Esophagus muscularis mucosa (tissue), 4 donors: ENCODE measurements around the gene GRK1. TPM values are rescaled to one million over a fixed set of nuclear protein-coding genes. Genes with fewer than 3 reads are reported as not detected.

Experiments used
- DNase-seq: peaks from one replicate; pipeline ENCODE4 v3.0.0-alpha.2; 2017; ENCODE audit errors: extremely low spot score
- H3K27ac ChIP-seq, 4 donors: fragments of 200-600 bp; sonication (generic); replicated peaks in 1 of 4; 1 replicate in 3 of 4; 2 replicates in 1 of 4; pipeline ENCODE4 v1.5.1; 2016 to 2019; ENCODE audit warnings: mild to moderate bottlenecking in 1 of 4
- H3K27me3 ChIP-seq, 4 donors: fragments of 200-600 bp; sonication (generic); one replicate each; pipeline versions ENCODE4 v1.5.1 to v1.6.0; 2016 to 2019
- H3K36me3 ChIP-seq, 4 donors: fragments of 200-600 bp; sonication (generic); one replicate each; pipeline ENCODE4 v1.5.1; 2016 to 2019
- H3K4me1 ChIP-seq, 4 donors: fragments of 200-600 bp; sonication (generic); one replicate each; pipeline ENCODE4 v1.5.1; 2016 to 2019
- H3K4me3 ChIP-seq, 4 donors: fragments of 200-600 bp; sonication (generic); 1 replicate in 2 of 4; 2 replicates in 2 of 4; pipeline ENCODE4 v1.5.1; 2016 to 2019; ENCODE audit warnings: mild to moderate bottlenecking in 4 of 4, moderate library complexity in 1 of 4
- H3K9me3 ChIP-seq, 4 donors: fragments of 200-600 bp; sonication (generic); 1 replicate in 3 of 4; 2 replicates in 1 of 4; pipeline ENCODE4 v1.5.1; 2016 to 2019
- EP300 ChIP-seq: sonication (generic); formaldehyde crosslinking; IDR thresholded peaks from one replicate; pipeline ENCODE4 v1.6.1; 2017; ENCODE audit warnings: antibody characterized with exemption
- POLR2A ChIP-seq: fragments of 450-650 bp; IDR thresholded peaks from one replicate; pipeline ENCODE4 v1.6.1; 2017; ENCODE audit warnings: antibody characterized with exemption, moderate library complexity, mild to moderate bottlenecking, low read depth
- POLR2AphosphoS5 ChIP-seq, 2 donors: sonication (generic); formaldehyde crosslinking; IDR thresholded peaks; one replicate each; pipeline ENCODE4 v1.6.1; 2017; ENCODE audit warnings: antibody characterized with exemption in 2 of 2
- WGBS: methylation state at CpG from one replicate; pipeline ENCODE4 v1.1.5; 2018; 5-methylcytosine and 5-hydroxymethylcytosine counted together
- intact Hi-C: fragments of 100-400 bp; cut with DNase I; formaldehyde crosslinking; loops from one replicate; pipeline ENCODE4 v1.15.1; 2023
- total RNA-seq, 4 donors: library from RNA; depleted of rRNA; stranded (reverse); fragments of >200 nt; gene quantifications; one replicate each; pipeline versions ENCODE4 v1.1.0 to v1.2.1, GENCODE V29; 2016
- TF ChIP-seq, protein P1 (sequence below), 3 experiments: fragments of 200-600 bp in 2 of 3; fragments of 450-650 bp in 1 of 3; sonication (generic) in 2 of 3; IDR thresholded peaks; one replicate each; pipeline ENCODE4 v1.5.1; 2017 to 2019; ENCODE audit warnings: antibody characterized with exemption in 3 of 3, mild to moderate bottlenecking in 2 of 3, moderate library complexity in 1 of 3

Gene GRK1
- under 1 TPM in 1 of 4 donors, not detected in 3; under 0.01 TPM for total RNA-seq

DNA sequence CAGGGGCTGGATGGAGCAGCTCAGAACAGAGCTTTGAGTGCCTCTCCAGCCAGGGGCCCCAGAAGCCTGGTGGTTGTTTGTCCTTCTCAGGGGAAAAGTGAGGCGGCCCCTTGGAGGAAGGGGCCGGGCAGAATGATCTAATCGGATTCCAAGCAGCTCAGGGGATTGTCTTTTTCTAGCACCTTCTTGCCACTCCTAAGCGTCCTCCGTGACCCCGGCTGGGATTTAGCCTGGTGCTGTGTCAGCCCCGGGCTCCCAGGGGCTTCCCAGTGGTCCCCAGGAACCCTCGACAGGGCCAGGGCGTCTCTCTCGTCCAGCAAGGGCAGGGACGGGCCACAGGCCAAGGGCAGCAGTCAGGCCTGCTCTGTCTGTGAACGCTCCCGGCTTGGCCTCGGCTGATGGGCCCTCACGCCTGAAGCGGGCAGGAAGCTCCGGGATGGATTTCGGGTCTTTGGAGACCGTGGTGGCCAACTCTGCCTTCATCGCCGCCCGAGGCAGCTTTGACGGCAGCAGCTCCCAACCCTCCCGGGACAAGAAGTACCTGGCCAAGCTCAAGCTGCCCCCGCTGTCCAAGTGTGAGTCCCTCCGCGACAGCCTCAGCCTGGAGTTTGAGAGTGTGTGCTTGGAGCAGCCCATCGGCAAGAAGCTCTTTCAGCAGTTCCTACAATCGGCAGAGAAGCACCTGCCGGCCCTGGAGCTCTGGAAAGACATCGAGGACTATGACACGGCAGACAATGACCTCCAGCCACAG is at the start of gene GRK1:
TSS of gene GRK1 (plus strand) at position 269 of the 751 bp plus-strand sequence. CDS start at position 437, 168 bp downstream.
- WGBS, result 77% methylated on average over 12 of the region's 32 CpGs
- intact Hi-C loops, result no loop called here
- no peak for DNase-seq
- no peak for TF ChIP-seq POLR2A
- TF ChIP-seq, protein P1, sequence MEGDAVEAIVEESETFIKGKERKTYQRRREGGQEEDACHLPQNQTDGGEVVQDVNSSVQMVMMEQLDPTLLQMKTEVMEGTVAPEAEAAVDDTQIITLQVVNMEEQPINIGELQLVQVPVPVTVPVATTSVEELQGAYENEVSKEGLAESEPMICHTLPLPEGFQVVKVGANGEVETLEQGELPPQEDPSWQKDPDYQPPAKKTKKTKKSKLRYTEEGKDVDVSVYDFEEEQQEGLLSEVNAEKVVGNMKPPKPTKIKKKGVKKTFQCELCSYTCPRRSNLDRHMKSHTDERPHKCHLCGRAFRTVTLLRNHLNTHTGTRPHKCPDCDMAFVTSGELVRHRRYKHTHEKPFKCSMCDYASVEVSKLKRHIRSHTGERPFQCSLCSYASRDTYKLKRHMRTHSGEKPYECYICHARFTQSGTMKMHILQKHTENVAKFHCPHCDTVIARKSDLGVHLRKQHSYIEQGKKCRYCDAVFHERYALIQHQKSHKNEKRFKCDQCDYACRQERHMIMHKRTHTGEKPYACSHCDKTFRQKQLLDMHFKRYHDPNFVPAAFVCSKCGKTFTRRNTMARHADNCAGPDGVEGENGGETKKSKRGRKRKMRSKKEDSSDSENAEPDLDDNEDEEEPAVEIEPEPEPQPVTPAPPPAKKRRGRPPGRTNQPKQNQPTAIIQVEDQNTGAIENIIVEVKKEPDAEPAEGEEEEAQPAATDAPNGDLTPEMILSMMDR (IDR thresholded peaks at IDR 0.05), result no peak
- TF ChIP-seq POLR2AphosphoS5 (IDR thresholded peaks at IDR 0.05), result no peak
- TF ChIP-seq EP300, result no peak
- Histone ChIP-seq H3K4me3 (no peak within 1 kb of the TSS), H3K36me3 (no peaks in the 10 kb centered on the region), H3K27ac (no peak within 1 kb of the TSS), H3K4me1 (no peaks in the 10 kb centered on the region), H3K27me3 (no peaks in the 10 kb centered on the region), H3K9me3 (peaks cover 0 to under 1% (median 0%) of the 10 kb centered on the region in 4 donors)

DNA sequence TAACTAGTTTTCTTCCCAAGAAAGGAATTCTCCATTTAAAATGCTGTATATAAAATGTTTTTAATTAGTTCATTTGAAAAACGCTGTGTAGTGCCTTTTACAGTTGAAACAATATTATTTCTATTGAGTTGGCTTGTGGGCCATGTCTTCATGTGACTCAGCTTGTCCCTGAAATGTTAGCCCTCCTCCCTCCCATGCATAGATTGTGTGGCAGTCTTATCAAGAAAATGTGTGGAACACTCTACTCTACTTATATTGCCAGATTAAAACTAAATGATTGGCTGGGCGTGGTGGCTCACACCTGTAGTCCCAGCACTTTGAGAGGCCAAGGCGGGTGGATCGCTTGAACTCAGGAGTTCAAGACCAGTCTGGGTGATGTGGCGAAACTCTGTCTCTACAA is 49.1 kb upstream of the GRK1 start:
- no peak for DNase-seq
- 96% methylated on average over 5 of the region's 5 CpGs for WGBS
- Histone ChIP-seq H3K4me1 (peaks cover 0 to 7% (median 0%) of the 10 kb centered on the region in 4 donors), H3K36me3 (peaks cover 0 to 17% (median 13%) of the 10 kb centered on the region in 4 donors), H3K9me3 (no peaks in the 10 kb centered on the region), H3K27me3 (no peaks in the 10 kb centered on the region), H3K27ac (no peak overlapping the region), H3K4me3 (no peak overlapping the region)
- TF ChIP-seq, protein P1 (IDR thresholded peaks at IDR 0.05), result no peak
- TF ChIP-seq POLR2AphosphoS5 (IDR thresholded peaks at IDR 0.05) (no peak), POLR2A (no peak), EP300 (no peak)
- intact Hi-C loops, result no loop called here

DNA sequence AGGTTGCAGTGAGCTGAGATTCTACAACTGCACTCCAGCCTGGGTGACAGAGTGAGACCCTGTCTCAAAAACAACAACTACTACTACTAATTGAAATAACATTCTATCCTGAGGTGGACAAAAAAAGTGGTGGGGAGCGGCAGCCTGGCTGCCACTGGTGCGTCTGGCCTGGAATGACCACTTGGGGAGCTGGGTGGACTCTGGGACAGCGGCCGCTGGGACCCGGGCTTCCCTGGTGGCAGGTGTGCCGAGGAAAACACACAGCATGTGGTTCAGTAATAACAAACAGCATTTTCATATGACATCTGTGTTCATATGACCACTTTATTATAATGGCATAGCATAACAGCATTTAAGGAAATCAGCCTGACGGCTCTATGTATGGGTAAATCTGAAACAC is 48.6 kb upstream of the GRK1 start:
- intact Hi-C loops, result no loop called here
- no peak for TF ChIP-seq POLR2AphosphoS5 (IDR thresholded peaks at IDR 0.05)
- no peak for TF ChIP-seq EP300
- TF ChIP-seq, protein P1 (IDR thresholded peaks at IDR 0.05), result no peak
- TF ChIP-seq POLR2A, result no peak
- H3K27me3 ChIP-seq, result no peaks in the 10 kb centered on the region
- WGBS, result 93% methylated on average over 7 of the region's 7 CpGs
- peaks cover 0 to 7% (median 0%) of the 10 kb centered on the region in 4 donors for H3K4me1 ChIP-seq
- H3K4me3 ChIP-seq, result no peak overlapping the region
- no peak overlapping the region for H3K27ac ChIP-seq
- DNase-seq, result no peak
- H3K9me3 ChIP-seq, result no peaks in the 10 kb centered on the region
- H3K36me3 ChIP-seq, result peaks cover 0 to 20% (median 16%) of the 10 kb centered on the region in 4 donors

DNA sequence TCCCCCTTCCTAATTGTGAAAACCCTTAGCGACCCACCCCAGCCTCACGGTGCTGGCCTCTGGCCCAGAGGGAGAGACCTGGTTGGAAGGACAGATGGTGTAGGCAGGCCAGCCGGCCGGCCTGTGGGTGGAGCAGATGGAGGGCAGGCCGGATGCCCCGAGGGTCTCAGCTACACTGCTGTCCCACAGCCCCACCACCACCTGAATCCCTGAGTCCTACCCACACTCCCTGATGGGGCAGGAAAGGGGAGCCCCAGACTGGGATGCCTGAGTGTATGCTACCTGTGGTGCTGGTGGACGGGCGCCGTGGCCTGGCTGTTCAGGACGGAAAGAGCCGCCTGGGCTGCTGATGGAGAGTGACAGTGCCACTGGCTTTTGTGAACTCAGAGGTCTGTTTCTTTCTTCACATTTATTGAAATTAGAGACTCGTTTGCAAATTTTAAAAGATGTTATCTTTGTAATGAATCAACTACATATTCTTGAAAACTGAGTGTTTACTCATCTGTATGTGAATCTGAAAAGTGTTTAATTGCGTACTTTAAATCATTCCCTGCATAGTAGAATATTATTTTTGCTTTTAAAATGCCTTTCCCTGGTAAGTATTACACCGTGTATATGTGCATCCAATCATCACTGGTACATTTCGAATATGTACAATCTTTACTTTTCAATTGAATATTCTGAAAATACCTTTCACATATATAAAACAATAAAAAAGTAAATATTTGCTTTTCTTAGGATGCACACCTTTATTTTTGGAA is 46.8 kb upstream of the GRK1 start:
- Histone ChIP-seq H3K27me3 (no peaks in the 10 kb centered on the region), H3K4me3 (no peak overlapping the region), H3K36me3 (peaks cover 0 to 23% (median 19%) of the 10 kb centered on the region in 4 donors), H3K4me1 (peaks cover 0 to 7% (median 0%) of the 10 kb centered on the region in 4 donors), H3K9me3 (no peaks in the 10 kb centered on the region), H3K27ac (no peak overlapping the region)
- no peak for DNase-seq
- 82% methylated on average over 10 of the region's 15 CpGs for WGBS
- intact Hi-C loops, result loop anchor here (5.0 kb wide), 1 partner anchor 327 kb away; no protein-coding TSS in a partner anchor
- TF ChIP-seq EP300 (no peak), POLR2AphosphoS5 (IDR thresholded peaks at IDR 0.05) (no peak), POLR2A (no peak)
- TF ChIP-seq, protein P1 (IDR thresholded peaks at IDR 0.05), result no peak
